Inflammatory macrophage (primary cell): Measurements from ENCODE around the gene TOMM40L.
"Not testable (repeated sequence)": the region's sequence is repeated elsewhere in the genome, so short reads cannot be mapped to it uniquely, and the experiment has no call there.

ENCODE experiments used
- DNase-seq, 2 donors: peaks; one replicate each; pipeline ENCODE4 v3.0.0-alpha.2; 2020 to 2022

Gene TOMM40L

GRCh38 chr1:161222175-161223019, 3.5 kb upstream of the TOMM40L start:
- DNase-seq: no peak

GRCh38 chr1:161223805-161224694, 1.8 kb upstream of the TOMM40L start:
- no peak for DNase-seq

- not testable (repeated sequence) for DNase-seq
Observed at GRCh38 chr1:161224695-161225087, 1.2 kb upstream of the TOMM40L start.

- DNase-seq: no peak
Observed at GRCh38 chr1:161225178-161225533, 704 bp upstream of the TOMM40L start.

GRCh38 chr1:161226320-161226711, 456 bp downstream of the TOMM40L start:
- no peak for DNase-seq

GRCh38 chr1:161226759-161227158, 899 bp downstream of the TOMM40L start:
- no peak for DNase-seq

GRCh38 chr1:161227196-161227871, 1.5 kb downstream of the TOMM40L start:
- DNase-seq: peak; percentile 81 to 84

- DNase-seq: no peak
Observed at GRCh38 chr1:161228032-161228431, 2.2 kb downstream of the TOMM40L start.

GRCh38 chr1:161229896-161230295, 4.0 kb downstream of the TOMM40L start:
- DNase-seq: no peak

GRCh38 chr1:161230762-161231161, 4.9 kb downstream of the TOMM40L start:
- no peak for DNase-seq

- no peak for DNase-seq
Observed at GRCh38 chr1:161233102-161233501, 7.2 kb downstream of the TOMM40L start.

GRCh38 chr1:161235957-161236775, 10.3 kb downstream of the TOMM40L start:
- DNase-seq: no peak

GRCh38 chr1:161238039-161238473, 12.2 kb downstream of the TOMM40L start, which contains the start of gene NR1I3:
Gene NR1I3 (minus strand): TSS chr1:161238203. CDS start chr1:161236565, 1,638 bp downstream.
- no peak for DNase-seq

- DNase-seq: peak; percentile 27 to 30
Observed at GRCh38 chr1:161241682-161242081, 15.8 kb downstream of the TOMM40L start.

- no peak for DNase-seq
Observed at GRCh38 chr1:161242313-161242712, 16.5 kb downstream of the TOMM40L start.

GRCh38 chr1:161244888-161245287, 19.0 kb downstream of the TOMM40L start:
- DNase-seq: no peak

GRCh38 chr1:161250100-161250499, 24.2 kb downstream of the TOMM40L start:
- DNase-seq: not testable (repeated sequence)

GRCh38 chr1:161250829-161251228, 25.0 kb downstream of the TOMM40L start:
- no peak for DNase-seq

GRCh38 chr1:161251579-161251978, 25.7 kb downstream of the TOMM40L start:
- no peak for DNase-seq

GRCh38 chr1:161255302-161255701, 29.4 kb downstream of the TOMM40L start:
- peak in 1 of 2 donors; percentile 18 for DNase-seq

- not testable (repeated sequence) for DNase-seq
Observed at GRCh38 chr1:161255955-161256520, 30.2 kb downstream of the TOMM40L start.

GRCh38 chr1:161257109-161257508, 31.2 kb downstream of the TOMM40L start:
- DNase-seq: not testable (repeated sequence)
